ENCODE measurements around the gene RIMS3.
"Not testable (repeated sequence)": the region's sequence is repeated elsewhere in the genome, so short reads cannot be mapped to it uniquely, and the experiment has no call there.

RIMS3 gene

GRCh38 chr1:40651138-40651857 lies 14.2 kb downstream of the RIMS3 start:
- DNase-seq: no peak

DNA sequence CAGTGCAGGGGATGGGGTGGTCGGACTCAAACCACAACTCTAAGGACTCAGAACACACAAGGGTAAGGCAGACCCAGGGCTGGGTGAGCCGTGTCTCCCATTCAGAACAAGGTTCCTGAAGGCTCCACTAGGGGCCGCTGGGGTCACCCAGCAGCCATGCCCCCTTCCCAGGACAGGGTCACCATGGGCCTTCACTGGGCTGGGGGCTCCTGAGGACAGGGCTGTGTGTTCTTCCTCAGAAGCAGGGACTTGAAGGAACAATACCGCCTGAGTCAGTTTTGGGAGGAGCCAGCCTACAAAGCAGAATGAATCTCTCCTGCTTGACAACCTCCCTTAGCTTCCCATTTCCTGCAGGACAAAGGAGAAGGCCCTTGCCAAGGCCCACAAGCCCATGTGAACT lies 15.4 kb downstream of the RIMS3 start:
- no peak for DNase-seq

DNA sequence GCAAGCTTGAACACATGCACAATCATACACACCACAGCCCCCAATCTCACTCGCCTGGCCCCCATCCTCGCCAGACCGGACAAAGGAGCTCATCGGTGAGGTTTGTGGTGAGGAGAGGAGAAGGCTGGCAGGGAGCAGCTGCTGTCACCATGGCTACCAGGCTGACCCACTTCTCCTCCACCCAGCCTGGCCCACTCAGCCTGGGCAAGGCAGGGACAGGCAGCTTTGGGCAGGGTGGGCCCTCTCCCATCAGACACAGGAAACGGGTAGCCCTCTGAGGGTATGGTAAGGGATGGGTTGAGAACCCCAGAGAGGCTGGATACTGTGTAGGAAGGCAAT lies 15.9 kb downstream of the RIMS3 start:
- no peak for DNase-seq

GRCh38 chr1:40648928-40649591 lies 16.4 kb downstream of the RIMS3 start:
- DNase-seq: no peak

DNA sequence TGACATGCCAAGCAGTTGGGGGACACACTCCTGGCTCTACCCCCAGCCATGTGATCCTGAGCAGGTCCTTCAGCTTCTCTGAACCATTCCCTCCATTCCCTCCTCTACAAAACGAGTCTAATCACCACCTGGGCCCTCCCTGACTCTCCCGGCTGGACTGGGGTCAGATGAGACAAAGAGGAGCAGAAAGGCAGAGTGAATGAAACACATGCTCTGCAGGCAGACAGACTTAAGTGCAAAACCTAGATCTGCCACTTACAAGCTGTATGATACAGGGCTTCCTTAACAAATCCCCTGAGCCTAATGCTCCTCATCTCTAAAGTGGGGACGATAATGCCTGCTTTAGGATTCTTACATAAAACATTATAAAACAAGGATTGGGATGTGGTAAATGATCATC lies 17.3 kb downstream of the RIMS3 start:
- no peak for DNase-seq

DNA sequence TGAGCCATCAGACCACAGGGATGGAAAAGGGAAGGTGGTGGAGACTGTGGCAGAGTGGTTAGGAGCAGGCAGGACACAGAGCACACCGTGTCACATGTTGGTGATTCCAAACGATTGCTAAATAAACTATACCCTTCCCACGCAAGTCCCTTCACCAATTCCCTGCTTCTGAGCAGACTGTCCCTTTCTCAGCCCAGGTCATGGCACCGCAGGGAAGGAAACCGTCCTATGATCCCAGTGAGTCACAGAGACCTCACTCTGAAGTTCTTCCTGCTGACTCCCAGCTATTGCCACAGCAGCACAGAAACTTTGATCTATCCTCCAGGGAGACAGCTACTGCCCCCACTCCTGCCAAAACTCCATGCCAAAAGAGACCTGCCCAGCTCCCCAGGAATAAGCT lies 19.2 kb downstream of the RIMS3 start:
- no peak for DNase-seq

DNA sequence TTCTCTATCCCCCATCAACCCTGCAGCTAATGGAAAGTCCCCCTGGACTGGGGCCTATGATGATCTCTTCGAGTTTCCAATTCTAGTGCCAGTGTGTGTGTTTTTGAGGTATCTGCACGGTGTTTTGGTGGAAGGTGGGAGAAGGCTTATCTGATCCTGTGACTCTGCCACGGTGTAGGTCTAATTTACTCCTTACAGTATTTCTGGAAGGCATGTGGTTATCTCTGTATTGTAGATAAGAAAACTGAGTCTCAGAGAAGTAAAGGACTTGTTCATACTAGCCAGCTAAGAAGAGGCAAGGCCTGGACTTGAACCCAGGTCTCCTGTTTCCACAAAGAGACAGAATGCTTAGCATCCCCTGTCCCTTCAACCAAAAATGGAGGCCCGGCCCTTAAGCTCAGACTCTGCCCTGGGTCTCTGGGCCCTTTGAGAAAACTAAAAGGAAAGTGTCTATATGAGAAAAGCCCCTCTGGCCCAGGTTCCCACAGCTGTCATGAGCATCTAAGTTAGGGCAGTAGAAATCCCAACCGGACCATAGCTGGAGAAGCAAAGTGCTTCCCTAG lies 20.3 kb downstream of the RIMS3 start:
- no peak for DNase-seq

- DNase-seq: no peak
Observed at GRCh38 chr1:40641601-40642242, 23.8 kb downstream of the RIMS3 start.

GRCh38 chr1:40640314-40641076 lies 25.0 kb downstream of the RIMS3 start:
- DNase-seq: no peak

GRCh38 chr1:40638097-40639036 lies 27.1 kb downstream of the RIMS3 start:
- no peak for DNase-seq

DNA sequence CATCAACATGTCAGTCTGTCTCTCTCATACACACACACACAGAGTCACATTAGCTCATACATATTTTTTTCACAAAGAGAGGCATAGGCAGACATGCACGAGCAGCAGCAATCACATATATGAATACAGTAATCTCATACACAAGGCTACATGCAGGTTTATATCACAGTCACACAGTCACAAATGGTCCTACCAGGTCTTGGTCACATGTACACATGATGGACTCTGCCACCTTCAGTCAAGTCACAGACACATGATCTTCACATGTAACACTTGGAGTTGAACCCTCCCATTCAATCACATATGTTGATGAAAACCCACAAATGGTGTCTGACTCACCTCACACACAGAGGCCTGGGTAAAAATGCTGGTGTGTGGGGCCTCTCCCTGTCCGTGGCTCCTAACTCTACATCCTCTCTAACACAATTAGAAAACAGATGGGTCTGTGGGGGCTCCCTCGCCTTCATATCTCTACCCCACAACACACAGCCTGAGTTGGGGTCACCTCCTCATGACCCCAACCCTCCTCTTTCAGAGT lies 27.9 kb downstream of the RIMS3 start:
- DNase-seq: no peak

GRCh38 chr1:40636777-40637176 lies 28.7 kb downstream of the RIMS3 start:
- DNase-seq: no peak

DNA sequence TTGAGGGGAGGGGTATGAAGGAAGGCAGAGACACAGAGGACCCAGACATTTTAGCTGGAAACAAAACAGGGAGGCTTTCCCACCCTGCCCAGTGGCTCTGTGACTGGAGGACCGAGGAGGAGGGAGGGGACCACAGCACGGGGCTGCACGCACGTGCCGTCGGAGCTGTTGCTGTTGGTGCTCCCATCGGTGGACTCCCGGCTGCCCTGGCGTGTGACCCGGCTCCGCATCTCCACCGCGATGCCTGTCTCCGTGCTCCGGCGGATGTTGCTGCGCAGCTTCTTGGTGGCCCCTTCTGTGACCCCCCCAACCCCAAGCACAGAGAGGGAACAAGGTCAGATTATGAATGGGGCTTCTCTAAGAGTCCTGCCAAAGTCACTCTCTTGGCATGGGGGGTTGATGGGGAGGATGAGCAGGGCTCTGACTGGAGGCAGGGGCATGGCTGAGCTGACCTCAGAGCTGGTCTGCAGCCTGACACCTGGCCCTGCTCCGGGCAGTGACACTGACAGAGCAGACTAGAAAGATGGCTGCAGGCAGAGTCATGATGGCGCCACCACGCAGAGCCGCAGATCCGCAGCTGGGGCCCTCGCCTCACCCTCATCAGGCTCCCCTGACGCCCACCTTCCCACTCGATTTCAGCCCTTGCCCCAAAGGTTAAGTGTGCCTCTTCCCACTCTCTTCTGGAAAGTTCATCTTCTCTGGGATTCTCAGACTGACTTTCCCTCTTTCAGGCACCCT lies 29.6 kb downstream of the RIMS3 start:
- no peak for DNase-seq

- DNase-seq: no peak
Observed at GRCh38 chr1:40634901-40635655, 30.4 kb downstream of the RIMS3 start.

- no peak for DNase-seq
Observed at GRCh38 chr1:40633931-40634376, 31.5 kb downstream of the RIMS3 start.

GRCh38 chr1:40633523-40633922 lies 32.0 kb downstream of the RIMS3 start:
- no peak for DNase-seq

DNA sequence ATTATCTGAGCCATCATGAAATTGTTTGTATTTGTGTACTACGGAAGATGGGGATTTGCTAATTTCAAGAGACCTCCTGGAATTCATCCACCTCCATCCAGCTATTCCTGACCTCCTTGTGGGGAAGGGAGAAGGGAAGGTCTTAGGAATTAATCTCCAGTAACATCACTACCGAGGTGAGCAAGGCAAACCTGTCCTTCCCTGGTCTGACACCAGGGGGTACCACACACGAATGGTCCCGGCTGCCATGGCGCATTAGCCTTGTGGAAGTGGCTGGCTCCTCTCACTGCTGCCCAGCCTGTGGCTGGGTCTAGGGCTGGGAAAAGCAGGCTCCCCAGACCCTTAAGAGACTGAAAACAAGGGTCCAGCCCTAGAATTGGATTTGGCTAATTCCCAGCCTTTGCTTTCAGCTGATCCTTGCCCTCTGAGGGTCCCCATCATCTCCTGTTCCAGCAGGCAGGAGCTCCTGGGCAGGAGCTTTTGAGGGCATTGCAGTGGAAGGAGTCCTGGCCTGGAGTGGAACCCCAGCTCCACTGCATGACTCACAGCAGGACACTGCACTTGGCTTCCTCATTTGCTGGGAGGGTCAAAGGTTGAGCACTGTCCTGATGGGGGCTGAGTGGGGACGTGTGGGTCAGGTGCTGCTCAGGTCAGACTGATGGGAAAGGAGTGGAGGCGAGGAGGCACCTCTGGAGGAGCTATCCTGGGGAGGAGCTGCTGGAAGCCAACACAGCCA lies 34.8 kb downstream of the RIMS3 start:
- no peak for DNase-seq

- DNase-seq: not testable (repeated sequence)
Observed at GRCh38 chr1:40629546-40629945, 35.9 kb downstream of the RIMS3 start.

DNA sequence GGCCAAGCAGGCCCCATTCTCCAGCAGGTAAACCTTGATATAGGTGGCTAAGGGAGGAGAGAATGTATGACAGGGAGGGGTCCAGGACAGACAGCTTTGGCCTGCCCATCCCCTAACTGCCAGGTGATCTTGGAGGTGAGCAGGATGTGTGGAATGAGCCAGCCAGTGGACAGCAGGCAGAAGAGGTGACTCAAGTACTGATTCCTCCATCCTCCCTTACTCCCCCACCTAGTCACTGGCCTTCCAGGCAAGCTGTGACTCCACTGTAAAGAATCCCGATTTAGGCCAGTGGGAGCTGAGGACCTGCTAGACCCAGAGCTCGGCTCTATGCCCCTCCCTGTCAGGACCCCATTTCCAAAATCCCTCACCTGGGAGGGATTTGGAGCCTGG lies 36.6 kb downstream of the RIMS3 start:
- DNase-seq: no peak

All from SHP77 treated with DMSO at 0.1 percent for 48 hours (cell line).